ENCODE measurements around the gene TRIM38. TPM values are rescaled to one million over a fixed set of nuclear protein-coding genes. Genes with fewer than 3 reads are reported as not detected.

TRIM38 gene
- total RNA-seq, 1 donor from 2014 or later, result 20.2 TPM

DNA sequence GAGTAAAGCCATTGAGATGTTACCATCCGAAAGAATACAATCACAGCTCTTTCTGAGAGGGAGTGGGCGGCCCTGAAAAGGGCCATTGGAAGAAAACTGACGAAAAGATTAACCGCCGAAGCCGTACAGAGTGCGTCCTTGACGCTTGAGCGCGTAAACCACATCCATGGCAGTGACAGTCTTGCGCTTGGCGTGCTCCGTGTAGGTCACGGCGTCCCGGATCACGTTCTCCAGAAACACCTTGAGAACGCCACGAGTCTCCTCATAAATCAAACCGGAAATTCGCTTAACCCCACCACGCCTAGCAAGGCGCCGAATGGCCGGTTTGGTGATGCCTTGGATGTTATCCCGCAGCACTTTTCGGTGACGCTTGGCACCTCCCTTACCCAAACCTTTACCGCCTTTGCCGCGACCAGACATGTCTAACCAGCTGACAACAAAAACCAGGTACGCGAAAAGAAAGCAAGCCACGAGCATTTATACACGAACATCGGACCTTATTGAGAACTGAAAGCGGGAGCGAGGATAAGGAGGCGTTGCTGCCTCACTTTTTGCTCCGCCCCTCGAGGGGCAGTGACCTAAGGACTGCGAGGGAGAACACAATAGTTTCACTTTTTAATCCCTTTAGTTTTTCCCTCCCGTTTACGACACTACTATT is 64.4 kb downstream of the TRIM38 start:
- DNase-seq (ENCODE audit: low spot score), result peak; percentile 96

DNA sequence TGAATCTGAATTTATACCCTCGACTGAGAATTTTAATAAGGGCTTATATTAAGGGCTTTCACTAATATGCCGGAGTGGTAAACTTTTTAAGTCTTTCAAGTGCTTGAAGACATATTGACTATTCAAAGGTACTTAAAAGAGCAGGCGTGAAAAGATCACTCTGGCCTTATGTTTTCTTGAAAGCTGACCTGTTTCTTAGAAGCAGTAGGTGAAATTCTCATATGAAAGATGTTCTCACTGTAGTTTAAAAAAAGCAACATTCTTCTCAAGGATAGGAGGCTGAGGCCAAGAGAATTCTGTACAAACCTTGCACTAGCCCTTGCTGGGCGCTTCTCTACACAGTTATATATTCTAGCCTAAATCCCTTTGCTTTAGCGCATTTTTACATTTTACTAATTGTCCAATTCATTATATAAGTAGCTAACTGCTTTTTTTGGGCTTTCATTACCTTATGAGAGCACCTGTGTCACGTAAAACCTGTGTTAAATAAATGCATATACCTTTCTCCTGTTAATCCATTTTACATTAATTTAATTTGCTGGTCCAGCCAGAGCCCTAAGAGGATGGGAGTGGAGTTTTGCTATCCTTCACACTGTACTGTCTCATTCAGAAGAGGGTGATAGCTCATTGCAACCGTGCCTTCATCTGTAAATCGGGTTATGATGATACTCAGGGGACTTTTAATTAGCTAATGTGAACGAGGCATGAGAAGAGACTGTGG is 65.0 kb downstream of the TRIM38 start:
- DNase-seq (ENCODE audit: low spot score), result no peak

DNA sequence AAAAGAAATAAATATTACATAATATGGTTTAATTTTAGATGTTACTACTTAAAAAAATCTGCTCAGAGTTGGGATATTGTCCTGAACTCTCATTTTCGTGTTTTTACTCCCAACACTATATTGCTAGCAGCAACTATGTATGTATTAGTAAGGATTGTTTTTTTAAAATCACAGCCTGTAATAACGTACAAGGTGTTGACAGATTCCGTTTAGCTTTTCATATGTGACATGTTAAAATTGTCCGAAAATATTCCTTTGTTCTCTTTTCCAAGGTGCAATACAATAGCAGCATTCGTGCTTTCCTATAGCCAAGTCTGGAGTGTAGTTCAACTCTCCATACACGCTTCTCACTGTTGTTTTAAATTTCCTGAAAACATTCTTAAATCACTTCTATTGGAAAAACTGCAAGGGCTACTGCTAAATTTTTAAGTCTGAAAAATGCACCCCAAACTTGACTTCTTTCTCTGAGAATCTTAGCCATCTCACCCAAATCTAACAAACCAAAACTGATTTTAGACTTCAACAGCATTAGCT is 65.7 kb downstream of the TRIM38 start:
- no peak for DNase-seq (ENCODE audit: low spot score)

DNA sequence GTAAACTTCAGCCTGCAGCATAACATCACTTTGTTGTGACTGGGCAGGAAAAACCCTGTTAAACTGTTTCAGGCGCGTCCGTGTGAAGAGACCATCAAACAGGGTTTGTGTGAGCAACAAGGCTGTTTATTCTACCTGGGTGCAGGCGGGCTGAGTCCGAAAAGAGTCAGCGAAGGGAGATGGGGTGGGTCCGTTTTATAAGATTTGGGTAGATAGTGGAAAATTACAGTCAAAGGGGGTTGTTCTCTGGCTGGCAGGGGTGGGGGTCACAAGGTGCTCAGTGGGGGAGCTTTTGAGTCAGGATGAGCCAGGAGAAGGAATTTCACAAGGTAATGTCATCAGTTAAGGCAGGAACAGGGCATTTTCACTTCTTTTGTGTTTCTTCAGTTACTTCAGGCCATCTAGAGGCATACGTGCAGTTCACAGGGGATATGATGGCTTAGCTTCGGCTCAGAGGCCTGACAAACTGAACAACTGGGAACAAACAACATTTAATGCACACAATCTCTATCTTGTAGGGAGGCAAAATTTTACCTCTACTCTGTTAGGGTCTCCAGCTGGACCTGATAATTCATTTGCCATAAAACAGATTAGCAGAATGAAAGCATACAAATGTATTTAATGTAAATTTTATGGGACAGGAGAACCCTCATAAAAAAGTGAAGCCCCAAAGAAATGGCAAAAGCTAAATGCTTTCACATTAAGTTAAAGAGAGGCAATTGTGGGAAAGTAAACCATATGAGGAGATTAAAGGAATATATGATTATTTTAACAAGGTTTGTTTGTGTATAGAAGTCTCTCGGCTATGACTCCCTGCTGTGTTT is 66.4 kb downstream of the TRIM38 start:
- no peak for DNase-seq (ENCODE audit: low spot score)

DNA sequence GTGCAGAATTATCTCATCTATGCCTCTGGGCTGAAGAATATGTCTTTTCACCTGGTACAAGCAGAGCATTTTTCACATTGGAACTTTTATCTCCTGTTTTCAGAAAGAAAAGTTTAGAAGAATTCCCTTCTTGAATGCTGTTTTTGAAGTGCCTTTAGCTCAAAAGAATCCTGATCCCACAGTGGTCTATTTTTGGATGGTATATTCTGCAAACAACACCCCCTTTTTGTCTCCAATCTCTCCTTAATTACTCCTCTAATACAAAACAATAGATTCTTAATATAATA is 66.9 kb downstream of the TRIM38 start:
- DNase-seq (ENCODE audit: low spot score), result no peak

DNA sequence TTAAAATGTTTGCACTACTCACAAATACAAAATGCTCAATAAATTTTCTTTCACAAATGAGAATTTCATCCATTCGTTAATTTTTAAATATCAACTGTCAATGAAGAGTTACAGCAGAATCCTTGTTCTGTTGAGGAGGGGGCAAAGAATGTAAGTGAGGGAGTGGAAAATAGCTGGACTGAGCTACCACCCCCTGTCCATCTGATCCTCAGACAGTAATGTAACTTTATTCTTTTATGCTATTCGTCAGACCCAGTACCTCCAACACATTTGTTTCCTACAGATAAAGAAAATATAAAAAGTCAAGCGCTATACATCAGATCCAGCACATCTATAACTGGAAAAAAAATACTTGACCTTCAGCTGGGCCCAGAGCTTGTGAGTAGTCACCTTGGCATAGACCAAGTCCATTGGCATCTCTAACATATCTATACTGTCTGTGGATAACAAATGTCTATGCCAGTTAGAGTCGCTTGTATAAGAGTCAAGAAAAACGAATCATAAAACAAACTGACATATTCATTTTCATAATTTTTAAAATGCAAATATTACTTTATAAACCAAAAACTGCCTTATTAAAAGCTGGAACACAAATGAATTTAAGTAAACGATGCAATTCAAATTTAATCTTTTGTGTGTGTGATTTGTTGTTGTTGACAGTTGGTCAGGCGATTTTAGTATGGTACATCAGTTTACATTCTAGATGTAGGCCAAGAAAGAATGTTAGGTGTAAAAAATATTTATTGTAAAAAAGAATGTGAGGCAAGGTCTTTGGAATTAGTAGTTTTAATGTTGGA is 67.5 kb downstream of the TRIM38 start:
- DNase-seq (ENCODE audit: low spot score), result no peak

DNA sequence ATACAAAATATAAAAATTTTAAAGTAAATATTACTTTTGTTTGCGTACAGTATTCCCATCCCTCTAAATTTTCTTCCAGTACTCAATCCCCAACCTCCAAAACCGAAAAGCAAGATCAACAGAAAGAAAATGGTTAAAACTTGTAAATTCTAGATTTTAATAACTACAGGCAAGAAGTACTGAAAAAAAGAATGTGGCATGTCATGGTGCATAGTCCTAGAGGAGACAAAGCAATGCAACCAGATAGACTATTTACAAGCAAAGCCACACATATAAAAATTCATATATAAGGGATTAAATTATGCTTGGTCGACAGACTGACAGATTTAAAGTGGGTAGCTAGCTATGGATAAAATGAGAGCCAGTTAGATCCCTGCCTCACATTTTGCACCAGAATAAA is 68.1 kb downstream of the TRIM38 start:
- DNase-seq (ENCODE audit: low spot score), result no peak

DNA sequence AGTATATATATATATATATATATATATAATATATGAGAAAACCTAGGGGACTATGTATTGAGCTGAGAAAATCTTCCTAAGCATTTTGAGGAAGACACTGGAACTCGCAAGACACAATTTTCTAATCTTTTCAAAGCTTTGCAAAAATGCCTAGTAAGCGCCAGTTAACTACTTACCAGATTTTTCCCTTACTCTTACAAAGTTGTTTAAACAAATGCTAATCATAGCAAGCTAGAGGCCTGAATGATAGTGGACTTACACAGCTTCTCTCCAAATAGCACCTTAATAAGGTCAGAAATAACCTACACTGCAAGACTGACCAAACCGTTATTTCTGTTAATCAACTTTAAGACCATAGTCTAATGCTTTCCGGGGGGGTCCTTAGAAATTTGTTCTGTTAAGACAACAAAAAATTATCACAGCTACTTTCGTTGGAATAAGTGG is 68.6 kb downstream of the TRIM38 start:
- no peak for DNase-seq (ENCODE audit: low spot score)

DNA sequence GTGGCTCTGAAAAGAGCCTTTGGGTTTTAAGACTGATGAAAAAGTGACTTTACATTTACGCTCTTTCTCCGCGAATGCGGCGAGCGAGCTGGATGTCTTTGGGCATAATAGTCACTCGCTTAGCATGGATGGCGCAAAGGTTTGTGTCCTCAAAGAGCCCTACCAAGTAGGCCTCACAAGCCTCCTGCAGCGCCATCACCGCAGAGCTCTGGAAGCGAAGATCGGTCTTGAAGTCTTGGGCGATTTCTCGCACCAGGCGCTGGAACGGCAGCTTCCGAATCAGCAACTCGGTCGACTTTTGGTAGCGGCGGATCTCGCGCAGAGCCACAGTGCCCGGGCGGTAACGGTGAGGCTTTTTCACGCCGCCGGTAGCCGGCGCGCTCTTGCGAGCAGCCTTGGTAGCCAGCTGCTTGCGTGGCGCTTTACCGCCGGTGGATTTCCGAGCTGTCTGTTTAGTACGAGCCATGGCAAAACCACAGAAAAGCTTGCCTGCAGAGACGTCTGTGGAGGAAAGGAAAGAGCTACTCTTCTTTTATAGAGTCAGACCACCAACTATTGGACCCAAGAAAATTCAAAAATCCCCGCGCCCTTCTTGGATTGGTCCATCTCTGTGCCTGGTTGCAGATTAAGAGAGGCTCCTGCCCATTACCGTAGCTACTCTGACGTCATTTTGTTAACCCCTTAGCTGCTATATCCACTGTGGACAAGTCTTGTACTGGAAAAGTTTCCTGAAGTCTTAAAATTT is 69.2 kb downstream of the TRIM38 start:
- peak; percentile 89 for DNase-seq (ENCODE audit: low spot score)

DNA sequence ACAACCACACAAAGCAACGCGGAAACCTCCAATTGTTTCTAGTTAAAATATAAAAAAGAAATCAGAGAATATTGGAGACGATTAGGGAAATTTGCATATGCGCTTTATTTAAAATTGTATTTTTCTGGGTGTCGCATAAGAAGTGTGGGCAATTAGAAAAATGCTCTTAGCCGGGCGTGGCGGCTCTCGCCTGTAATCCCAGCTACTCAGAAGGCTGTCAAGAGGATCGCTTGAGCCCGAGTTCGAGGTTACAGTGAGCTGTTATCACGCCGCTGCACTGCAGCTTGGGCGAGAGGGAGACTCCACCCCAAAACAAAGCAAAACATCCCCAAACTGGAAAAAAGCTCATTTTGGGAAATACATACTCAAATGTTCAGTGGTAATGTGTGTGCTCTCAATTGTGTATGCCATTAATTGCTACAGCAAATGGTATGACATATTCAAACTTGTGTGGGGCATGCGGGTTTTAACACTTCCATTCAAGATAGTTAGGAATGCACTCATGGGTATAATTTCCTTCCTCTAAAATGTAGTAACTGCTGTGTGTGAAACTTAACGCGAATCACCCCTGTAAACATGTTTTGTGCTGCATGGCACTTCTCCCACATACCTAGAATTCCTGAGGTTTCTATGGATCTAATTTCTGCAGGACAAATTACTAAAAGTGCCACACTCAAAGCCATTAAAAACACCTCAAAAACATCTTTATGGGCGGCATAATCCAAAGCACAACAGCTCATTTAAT is 69.9 kb downstream of the TRIM38 start:
- no peak for DNase-seq (ENCODE audit: low spot score)

DNA sequence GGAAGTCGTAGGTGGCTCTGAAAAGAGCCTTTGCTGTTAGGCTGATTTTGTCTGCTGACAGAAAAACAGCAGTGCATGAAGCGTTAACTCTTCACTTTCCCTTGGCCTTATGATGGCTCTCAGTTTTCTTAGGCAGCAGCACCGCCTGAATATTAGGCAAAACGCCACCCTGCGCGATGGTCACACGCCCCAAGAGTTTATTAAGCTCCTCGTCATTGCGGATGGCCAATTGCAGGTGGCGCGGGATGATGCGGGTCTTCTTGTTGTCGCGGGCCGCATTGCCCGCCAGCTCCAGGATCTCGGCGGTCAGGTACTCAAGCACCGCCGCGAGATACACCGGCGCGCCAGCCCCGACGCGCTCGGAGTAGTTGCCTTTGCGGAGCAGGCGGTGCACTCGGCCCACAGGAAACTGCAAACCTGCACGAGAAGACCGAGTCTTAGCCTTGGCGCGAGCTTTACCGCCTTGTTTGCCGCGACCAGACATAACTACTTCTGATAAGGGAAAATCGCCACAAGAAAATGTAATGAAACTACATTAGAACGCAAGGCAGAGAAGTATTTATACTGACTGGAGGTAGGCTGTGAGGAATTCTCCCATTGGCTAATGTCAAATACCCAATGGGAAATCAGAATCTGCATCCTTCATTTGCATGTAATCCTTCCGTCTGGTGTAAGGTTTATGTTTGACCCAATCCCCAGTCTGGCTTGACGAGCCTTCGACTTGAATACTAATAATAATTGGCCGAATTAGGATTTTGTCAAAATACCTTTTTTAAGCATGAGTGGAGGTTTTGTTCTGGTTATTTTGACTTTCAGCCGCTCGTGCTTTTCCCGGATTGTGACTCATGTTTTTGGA is 70.7 kb downstream of the TRIM38 start:
- DNase-seq (ENCODE audit: low spot score), result peak; percentile 62

DNA sequence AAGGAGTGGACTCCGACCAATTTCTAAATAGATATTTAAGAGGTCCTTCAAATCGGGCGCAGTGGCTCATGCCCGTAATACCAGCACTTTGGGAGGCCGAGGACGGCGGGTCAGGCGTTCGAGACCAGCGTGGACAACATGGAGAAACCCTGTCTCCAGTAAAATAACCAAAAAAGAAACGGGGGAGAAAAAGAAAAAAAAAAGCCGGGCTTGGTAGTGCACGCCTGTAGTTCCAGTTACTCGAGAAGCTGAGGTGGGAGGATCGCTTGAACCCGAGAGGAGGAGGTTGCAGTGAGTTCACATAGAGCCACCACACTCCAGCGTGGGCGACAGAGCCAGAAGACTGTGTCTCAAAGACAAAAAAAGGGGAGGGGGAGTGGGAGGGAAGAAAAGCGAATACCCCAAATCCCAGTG is 71.3 kb downstream of the TRIM38 start:
- DNase-seq (ENCODE audit: low spot score), result no peak

DNA sequence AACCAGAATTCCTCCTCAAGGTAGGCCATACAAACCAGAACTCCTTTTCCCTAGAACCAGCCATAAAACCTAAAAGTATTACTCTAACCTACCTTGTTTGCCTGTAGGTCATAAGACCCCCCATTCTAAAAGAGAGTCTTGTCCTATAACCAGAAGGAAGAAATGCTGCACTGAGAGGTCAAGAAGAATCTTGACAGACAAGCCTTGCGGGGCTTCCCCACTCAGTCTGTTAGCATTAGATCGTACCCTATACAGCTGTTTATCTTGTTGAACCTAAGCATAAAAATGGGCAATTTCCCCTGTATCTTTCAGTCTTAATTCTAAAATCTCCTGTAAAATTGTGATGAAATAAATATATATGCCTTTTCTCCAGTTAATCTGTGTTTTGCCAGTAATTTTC is 72.3 kb downstream of the TRIM38 start:
- DNase-seq (ENCODE audit: low spot score), result no peak

Other genes starting within 250 kb of the TRIM38 start
- not detected for gene SLC17A4, start 208.1 kb upstream of the TRIM38 start, total RNA-seq
- not detected for gene SLC17A1, start 130.8 kb upstream of the TRIM38 start, total RNA-seq
- gene SLC17A3, start 88.6 kb upstream of the TRIM38 start, total RNA-seq, result not detected
- gene SLC17A2, start 32.1 kb upstream of the TRIM38 start, total RNA-seq, result not detected
- gene HFE, start 124.6 kb downstream of the TRIM38 start, total RNA-seq, result 14.8 TPM